ENCODE measurements around the gene HOXA9.

Gene HOXA9

GRCh38 chr7:27187475-27188385 lies 22.4 kb upstream of the HOXA9 start:
- DNase-seq (ENCODE audit: low spot score): no peak

- DNase-seq (ENCODE audit: low spot score): no peak
Measured at GRCh38 chr7:27186668-27187474, 21.5 kb upstream of the HOXA9 start.

GRCh38 chr7:27185854-27186667 lies 20.7 kb upstream of the HOXA9 start:
- DNase-seq (ENCODE audit: low spot score): no peak

GRCh38 chr7:27185013-27185853 lies 19.9 kb upstream of the HOXA9 start, which contains the start of gene HOXA11:
HOXA11 (minus strand) TSS chr7:27185232; CDS start chr7:27185144, 88 bp downstream.
- peak; percentile 90 for DNase-seq (ENCODE audit: low spot score)

- peak; percentile 71 for DNase-seq (ENCODE audit: low spot score)
Measured at GRCh38 chr7:27184337-27185012, 19.1 kb upstream of the HOXA9 start.

- peak; percentile 76 for DNase-seq (ENCODE audit: low spot score)
Measured at GRCh38 chr7:27183682-27184336, 18.5 kb upstream of the HOXA9 start.

- peak; percentile 71 for DNase-seq (ENCODE audit: low spot score)
Measured at GRCh38 chr7:27182861-27183681, 17.7 kb upstream of the HOXA9 start.

- no peak for DNase-seq (ENCODE audit: low spot score)
Measured at GRCh38 chr7:27182285-27182841, 17.0 kb upstream of the HOXA9 start.

GRCh38 chr7:27181795-27182275 lies 16.5 kb upstream of the HOXA9 start:
- no peak for DNase-seq (ENCODE audit: low spot score)

- no peak for DNase-seq (ENCODE audit: low spot score)
Measured at GRCh38 chr7:27180431-27181420, 15.4 kb upstream of the HOXA9 start.

GRCh38 chr7:27179503-27180430 lies 14.4 kb upstream of the HOXA9 start:
- peak; percentile 95 for DNase-seq (ENCODE audit: low spot score)

- DNase-seq (ENCODE audit: low spot score): no peak
Measured at GRCh38 chr7:27179030-27179429, 13.7 kb upstream of the HOXA9 start.

GRCh38 chr7:27178366-27178765 lies 13.0 kb upstream of the HOXA9 start:
- no peak for DNase-seq (ENCODE audit: low spot score)

GRCh38 chr7:27177795-27178320 lies 12.5 kb upstream of the HOXA9 start:
- no peak for DNase-seq (ENCODE audit: low spot score)

GRCh38 chr7:27176962-27177794 lies 11.8 kb upstream of the HOXA9 start:
- DNase-seq (ENCODE audit: low spot score): no peak

All from HuH-7.5 (cell line).